ENCODE data around the gene HINFP. TPM values are rescaled to one million over a fixed set of nuclear protein-coding genes. Genes with fewer than 3 reads are reported as not detected.

Gene HINFP
- total RNA-seq, 1 experiment from 2014 or later, result 42.4 TPM

GRCh38 chr11:119152043-119152442 lies 30.7 kb downstream of the HINFP start:
- H2BK20ac ChIP-seq (ENCODE audit: low read depth, low read length, poor library complexity, severe bottlenecking), result no peak overlapping the region
- no peak overlapping the region for H3K4ac ChIP-seq (ENCODE audit: low read depth, low read length)
- H3K23me2 ChIP-seq (ENCODE audit: insufficient read length, low read depth, low read length, poor library complexity, severe bottlenecking), result peaks cover 16% of the 10 kb centered on the region
- H3K4me2 ChIP-seq (ENCODE audit: insufficient read depth, insufficient read length, low read length), result no peak overlapping the region
- H3K14ac ChIP-seq (ENCODE audit: insufficient read depth, low read length), result no peak overlapping the region
- H3K56ac ChIP-seq (ENCODE audit: insufficient read length, low read depth, low read length), result no peak overlapping the region
- no CpG with 5 or more reads among the region's 9 CpGs for WGBS (ENCODE audit: extremely low coverage, insufficient read length, low lambda C conversion rate)
- H3K4me1 ChIP-seq (ENCODE audit: insufficient read depth, low read length), result no peaks in the 10 kb centered on the region; the same call in 1 of the 2 replicates
- peaks cover 18% of the 10 kb centered on the region for H3K27me3 ChIP-seq (ENCODE audit: insufficient read depth, low read length)
- no peak for DNase-seq
- H3K79me1 ChIP-seq (ENCODE audit: insufficient read depth, low read depth, low read length, poor library complexity, severe bottlenecking), result no peaks in the 10 kb centered on the region
- no peak overlapping the region for H2AFZ ChIP-seq (ENCODE audit: low read length)
- 0 out of 3 replicates have a peak, but pooled peaks have one; percentile 6 for TF ChIP-seq CTCF (conservative IDR thresholded peaks at IDR 0.05)
- Mint-ChIP-seq H3K27me3 (ENCODE audit: low read depth) (peaks cover 70% of the 10 kb centered on the region), H3K9me3 (no peaks in the 10 kb centered on the region), H3K27ac (peak overlapping the region in 1 of 3 experiments; percentile 48; a peak in 1 of 7 replicates), H3K36me3 (ENCODE audit: insufficient read depth in 1 of 3, low read depth in 3 of 3) (no peaks in the 10 kb centered on the region; a peak in 2 of 7 replicates), H3K4me1 (peaks cover 19 to 29% of the 10 kb centered on the region in 2 experiments), H3K4me3 (no peak overlapping the region)
- no peak overlapping the region for H3K18ac ChIP-seq (ENCODE audit: insufficient read length, low read depth, low read length)
- H3T11ph ChIP-seq (ENCODE audit: low read length), result no peak overlapping the region
- no peak overlapping the region for H4K8ac ChIP-seq (replicated peaks; ENCODE audit: insufficient read length, low read depth, low read length)
- no peak overlapping the region for H2BK120ac ChIP-seq (ENCODE audit: low read depth, low read length, poor library complexity, severe bottlenecking)
- H3K9ac ChIP-seq (ENCODE audit: extremely low read depth, insufficient read length, low read length), result no peak overlapping the region
- H2BK5ac ChIP-seq (ENCODE audit: insufficient read length, low read length), result no peak overlapping the region
- H2BK12ac ChIP-seq (ENCODE audit: insufficient read length, low read depth, low read length), result no peak overlapping the region
- H4K5ac ChIP-seq (ENCODE audit: insufficient read length, low read depth, low read length), result no peak overlapping the region
- H4K20me1 ChIP-seq (ENCODE audit: control insufficient read depth, insufficient read depth, insufficient read length), result no peaks in the 10 kb centered on the region
- no peaks in the 10 kb centered on the region for H3K79me2 ChIP-seq (ENCODE audit: insufficient read depth, low read length)
- no peaks in the 10 kb centered on the region for H3K9me3 ChIP-seq (ENCODE audit: control insufficient read depth, low read depth, low read length)
- H2BK15ac ChIP-seq (ENCODE audit: low read depth, low read length), result no peak overlapping the region
- H2AK5ac ChIP-seq (ENCODE audit: insufficient read length, low read length), result no peak overlapping the region
- H4K91ac ChIP-seq (ENCODE audit: insufficient read length, low read depth, low read length), result no peak overlapping the region
- no peak overlapping the region for H3K27ac ChIP-seq (ENCODE audit: insufficient read length, low read depth, low read length)
- no peak overlapping the region for H3K23ac ChIP-seq (ENCODE audit: insufficient read length, low read depth, low read length)

Measured in H9 (cell line).